GM13977 (cell line): ENCODE measurements around the gene AMBRA1.

ENCODE experiments used
- DNase-seq: peaks from one replicate; pipeline ENCODE4 v3.0.0; 2012; ENCODE audit warnings: low spot score
- in situ Hi-C: fragments of 300-500 bp; cut with MboI; formaldehyde crosslinking; loops from one replicate; pipeline ENCODE4 v1.12.0; 2022; ENCODE audit warnings: low sequenced_read_pairs, low pct_unique_long_range_greater_than_20kb, mixed read lengths, inconsistent platforms; ENCODE audit not compliant: unreplicated experiment
- TF ChIP-seq, protein P1 (sequence below): IDR thresholded peaks from 2 replicates; pipeline ENCODE4 v1.5.1; 2012; ENCODE audit warnings: mild to moderate bottlenecking, control low read depth; ENCODE audit not compliant: insufficient read depth; ENCODE audit errors: extremely low read depth, missing control alignments

Gene AMBRA1

DNA sequence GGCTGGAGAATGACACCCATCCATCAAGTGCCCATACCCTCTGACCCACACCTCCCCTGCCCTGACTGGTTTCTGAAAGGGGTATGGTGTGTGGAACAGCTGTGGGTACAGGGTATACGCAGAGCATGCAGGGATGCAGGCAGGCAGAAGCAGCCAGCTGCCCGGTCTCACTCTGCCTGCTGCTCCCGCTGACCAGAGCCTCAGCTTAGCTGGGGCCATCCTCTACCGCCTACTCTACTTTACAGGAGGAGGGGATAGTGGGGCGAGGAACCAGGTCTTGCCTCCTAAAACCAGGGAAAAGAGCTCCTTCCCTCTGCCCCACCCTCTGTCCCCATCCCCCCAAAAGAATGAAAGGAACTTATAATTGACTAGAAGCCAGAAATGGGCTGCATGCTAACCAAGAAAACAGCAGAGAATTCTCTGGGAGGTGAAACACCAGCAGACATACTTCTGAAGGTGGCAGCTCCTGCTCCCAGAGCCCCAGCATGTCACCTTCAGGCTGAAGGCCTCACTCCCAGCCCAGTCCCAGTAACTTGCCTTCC lies 189.3 kb downstream of the AMBRA1 start:
- TF ChIP-seq, protein P1, sequence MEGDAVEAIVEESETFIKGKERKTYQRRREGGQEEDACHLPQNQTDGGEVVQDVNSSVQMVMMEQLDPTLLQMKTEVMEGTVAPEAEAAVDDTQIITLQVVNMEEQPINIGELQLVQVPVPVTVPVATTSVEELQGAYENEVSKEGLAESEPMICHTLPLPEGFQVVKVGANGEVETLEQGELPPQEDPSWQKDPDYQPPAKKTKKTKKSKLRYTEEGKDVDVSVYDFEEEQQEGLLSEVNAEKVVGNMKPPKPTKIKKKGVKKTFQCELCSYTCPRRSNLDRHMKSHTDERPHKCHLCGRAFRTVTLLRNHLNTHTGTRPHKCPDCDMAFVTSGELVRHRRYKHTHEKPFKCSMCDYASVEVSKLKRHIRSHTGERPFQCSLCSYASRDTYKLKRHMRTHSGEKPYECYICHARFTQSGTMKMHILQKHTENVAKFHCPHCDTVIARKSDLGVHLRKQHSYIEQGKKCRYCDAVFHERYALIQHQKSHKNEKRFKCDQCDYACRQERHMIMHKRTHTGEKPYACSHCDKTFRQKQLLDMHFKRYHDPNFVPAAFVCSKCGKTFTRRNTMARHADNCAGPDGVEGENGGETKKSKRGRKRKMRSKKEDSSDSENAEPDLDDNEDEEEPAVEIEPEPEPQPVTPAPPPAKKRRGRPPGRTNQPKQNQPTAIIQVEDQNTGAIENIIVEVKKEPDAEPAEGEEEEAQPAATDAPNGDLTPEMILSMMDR, result no peak
- DNase-seq, result no peak
- in situ Hi-C loops, result no loop called here

DNA sequence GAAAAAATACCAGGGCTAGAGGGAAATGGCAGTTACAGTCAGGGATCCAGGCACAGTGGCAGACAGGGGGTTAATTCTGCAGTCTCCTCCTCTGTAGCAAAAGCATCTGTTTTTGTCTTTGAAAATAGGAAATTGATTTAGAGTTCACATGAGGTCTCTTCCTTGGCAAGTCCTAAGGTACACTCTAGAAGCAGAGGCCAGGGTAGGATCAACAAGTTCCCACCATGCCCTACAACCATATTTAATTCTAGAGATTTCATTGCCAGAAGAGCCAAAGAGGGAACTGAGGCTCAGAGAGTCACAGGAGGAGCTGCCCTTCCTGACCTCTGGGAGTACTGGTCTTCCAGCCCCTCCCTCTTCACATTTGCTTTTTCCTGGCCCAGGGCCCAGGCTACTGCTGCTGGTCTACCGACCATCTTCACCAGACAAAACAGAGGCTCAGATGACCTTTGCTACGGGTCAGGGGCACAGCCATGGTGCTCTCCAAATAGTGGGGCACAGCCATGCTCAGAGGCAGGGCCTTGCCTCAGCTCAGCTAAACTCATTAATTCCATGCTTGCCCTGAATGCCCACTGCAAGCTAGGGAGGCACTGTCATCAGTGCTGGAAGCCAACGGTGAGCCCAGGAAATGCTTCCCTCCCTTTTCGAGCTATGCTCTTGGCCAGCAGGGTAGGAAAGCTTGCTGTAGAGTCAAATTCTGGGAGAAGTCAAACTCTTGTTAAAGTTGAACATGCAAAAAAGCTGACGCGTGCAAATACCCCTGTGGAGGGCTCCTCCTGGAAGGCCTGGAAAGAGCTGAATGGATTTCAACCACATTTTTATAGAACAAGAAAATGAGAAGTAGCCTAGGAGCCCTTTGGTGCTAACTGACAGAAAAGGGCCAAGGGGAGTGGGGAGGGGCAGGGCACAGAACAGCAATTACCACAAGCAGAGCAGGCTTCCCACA lies 190.6 kb downstream of the AMBRA1 start:
- no peak for DNase-seq
- TF ChIP-seq, protein P1, result no peak
- in situ Hi-C loops, result no loop called here

DNA sequence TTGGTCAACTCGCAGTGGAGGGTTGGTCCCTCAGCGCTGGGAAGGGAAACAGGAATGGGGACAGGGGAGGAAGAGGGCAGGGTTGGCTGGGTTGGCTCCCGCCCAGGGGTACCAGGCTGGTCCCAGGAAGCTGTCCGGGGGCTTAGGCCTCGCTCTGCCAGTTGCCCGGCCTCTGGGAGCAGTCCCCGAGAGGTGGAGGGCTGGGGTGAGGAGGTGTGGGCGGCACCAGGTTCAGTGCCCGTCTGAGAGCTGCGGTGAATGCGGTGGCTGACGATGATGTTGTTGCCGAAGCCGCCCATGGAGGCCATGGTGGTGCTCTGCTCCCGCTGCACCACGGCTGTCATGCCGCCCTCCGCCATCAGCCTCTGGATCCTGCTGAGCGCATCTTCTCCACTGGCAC lies 196.3 kb downstream of the AMBRA1 start:
- DNase-seq, result no peak
- TF ChIP-seq, protein P1, result no peak
- in situ Hi-C loops, result loop anchor here (10.0 kb wide), 1 partner anchor 137 kb away; no protein-coding TSS in a partner anchor

DNA sequence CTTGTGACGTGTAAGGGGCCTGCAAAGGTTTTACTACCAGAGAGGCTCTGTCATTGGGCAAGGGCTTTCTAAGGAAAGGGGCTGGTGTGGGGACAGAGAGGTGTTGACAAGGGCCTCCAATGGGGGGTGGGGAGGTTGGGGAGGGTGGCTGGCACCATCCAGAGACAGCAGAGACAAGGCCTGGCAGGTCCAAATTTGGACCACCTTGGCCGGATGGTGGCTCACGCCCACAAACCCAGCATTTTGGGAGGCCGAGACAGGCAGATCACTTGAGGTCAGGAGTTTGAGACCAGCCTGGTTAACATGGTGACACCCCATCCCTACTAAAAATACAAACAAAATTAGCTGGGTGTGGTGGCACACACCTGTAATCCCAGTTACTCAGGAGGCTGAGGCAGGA lies 200.1 kb downstream of the AMBRA1 start:
- in situ Hi-C loops, result loop anchor here (10.0 kb wide), 1 partner anchor 141 kb away; no protein-coding TSS in a partner anchor
- TF ChIP-seq, protein P1, result no peak

DNA sequence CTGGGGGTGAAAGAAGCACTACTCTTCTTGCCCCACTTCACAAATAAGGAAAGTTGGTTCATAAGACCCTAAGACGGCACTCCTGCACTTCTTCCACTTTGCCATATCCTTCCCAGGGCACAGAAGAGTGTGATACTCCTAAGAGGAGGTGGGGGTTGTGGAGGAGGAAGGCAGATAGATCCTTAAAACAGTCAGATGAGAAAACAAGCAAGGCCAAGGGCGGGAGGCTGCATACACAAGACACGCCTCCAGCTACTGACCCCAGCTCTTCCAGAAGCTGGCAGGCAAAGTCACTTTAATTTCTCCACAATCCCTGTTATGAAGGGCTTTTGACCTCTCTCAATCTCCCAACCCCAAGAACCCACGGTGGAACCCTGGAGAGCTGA lies 200.6 kb downstream of the AMBRA1 start:
- TF ChIP-seq, protein P1, result no peak
- DNase-seq, result no peak
- in situ Hi-C loops, result loop anchor here (10.0 kb wide), 1 partner anchor 142 kb away; no protein-coding TSS in a partner anchor

More for the DNA sequence above, 200.1 kb downstream of the AMBRA1 start:
- DNase-seq, result no peak

DNA sequence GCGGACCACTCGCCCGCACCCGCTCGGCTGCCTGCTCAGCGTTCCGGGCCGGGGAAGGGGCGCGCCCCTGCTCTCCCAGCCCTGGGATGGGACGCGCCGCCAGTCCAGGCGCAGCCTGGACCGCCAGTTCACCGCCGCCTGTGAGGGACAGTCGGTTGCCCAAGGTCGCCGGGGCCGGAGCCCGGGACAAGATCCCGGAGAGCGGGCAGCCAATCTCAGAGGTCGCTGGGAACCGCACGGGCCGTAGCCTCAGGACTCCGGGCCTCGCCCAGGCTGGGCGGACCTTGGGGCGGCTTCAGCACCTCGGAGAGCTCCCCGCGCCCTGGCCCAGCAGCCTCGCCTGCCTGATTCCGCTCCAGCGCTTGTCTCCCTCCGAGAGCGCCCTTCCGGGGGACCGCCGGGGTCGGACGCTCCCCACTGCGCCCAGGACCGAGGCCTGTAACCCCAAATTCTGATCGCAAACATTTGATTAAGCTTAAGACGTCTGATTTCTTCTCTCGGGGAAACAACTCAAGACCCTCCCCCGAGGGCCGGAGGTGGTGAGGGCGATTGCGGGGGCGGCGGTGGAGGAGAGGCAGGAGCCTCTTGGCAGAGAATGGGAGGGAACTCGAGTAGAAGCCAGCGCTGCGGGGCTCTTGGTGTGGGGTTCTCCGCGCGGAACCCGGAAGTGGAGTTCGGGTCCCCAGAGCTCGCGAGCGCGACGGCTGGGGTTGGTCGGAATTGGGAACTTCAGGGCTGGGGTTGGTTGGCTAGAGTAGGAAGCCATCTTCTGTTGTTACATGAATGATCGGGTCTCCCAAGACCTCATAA lies 201.2 kb downstream of the AMBRA1 start:
- peak; percentile 98 for DNase-seq
- TF ChIP-seq, protein P1, result no peak
- in situ Hi-C loops, result loop anchor here (10.0 kb wide), 1 partner anchor 142 kb away; no protein-coding TSS in a partner anchor
